ENCODE results near the gene SAMD5.

The SAMD5 gene

GRCh38 chr6:147570681-147571080, 62.2 kb downstream of the SAMD5 start:
- DNase-seq = no peak

DNA sequence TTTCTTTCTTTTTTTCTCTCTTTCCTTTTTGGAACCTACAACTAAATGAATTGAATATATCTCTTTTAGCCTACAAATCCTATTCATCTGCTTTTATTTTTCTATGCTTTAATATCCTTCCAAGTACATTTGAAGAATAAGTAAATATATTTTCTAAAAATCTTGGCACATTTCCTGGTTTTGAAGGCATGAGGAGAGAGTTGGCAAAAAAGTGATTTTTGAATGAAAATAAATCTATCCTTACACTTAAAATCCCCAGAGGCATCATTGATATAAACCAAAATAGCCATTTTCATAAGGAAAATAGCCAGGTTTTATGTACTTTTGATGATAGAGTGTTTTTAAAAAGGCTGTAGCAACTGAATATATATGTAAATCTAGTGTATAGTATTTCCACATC, 69.0 kb downstream of the SAMD5 start:
- no peak for DNase-seq

- DNase-seq = no peak
Observed at GRCh38 chr6:147578159-147578558, 69.7 kb downstream of the SAMD5 start.

- DNase-seq = no peak
Observed at GRCh38 chr6:147578883-147579282, 70.4 kb downstream of the SAMD5 start.

GRCh38 chr6:147579667-147580066, 71.2 kb downstream of the SAMD5 start:
- no peak for DNase-seq

DNA sequence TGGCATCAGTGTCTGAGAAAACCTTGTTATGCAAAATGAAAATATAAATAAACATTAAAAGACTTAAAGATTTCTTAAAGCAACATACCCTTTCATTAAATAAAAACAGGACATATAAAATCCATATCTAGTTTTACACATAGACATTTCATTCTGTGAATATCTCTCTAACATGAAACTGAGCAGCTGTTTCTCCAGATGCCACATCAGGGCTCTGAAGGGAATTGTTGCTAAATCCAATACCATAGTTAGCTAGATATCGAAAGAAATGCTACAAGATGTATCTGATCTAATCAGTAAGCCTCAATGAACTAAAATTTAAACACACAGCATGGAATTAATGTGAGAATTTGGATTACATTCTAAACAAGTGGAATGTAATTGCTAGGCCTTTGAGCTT, 74.5 kb downstream of the SAMD5 start:
- DNase-seq = no peak

- DNase-seq = no peak
Observed at GRCh38 chr6:147585256-147585655, 76.8 kb downstream of the SAMD5 start.

GRCh38 chr6:147586044-147586443, 77.6 kb downstream of the SAMD5 start:
- DNase-seq = no peak

DNA sequence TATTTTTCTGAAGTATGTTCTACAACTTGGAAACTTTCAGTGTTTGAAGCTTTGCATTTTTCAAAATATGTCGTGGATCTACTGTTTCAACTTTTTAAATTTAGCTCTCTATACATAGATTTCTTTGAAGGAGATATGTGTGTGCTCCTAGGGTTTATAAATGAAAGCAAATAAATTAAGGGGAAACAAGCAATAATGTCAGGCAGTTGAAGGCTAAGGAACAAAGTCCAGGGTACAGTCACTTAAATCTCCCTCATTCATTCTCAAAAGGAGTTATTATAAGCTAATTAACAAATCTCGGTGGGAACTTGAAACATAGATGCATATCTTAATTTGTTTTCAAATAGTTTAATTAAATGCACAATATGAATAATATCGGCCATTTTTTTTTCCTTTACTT, 79.4 kb downstream of the SAMD5 start:
- no peak for DNase-seq

DNA sequence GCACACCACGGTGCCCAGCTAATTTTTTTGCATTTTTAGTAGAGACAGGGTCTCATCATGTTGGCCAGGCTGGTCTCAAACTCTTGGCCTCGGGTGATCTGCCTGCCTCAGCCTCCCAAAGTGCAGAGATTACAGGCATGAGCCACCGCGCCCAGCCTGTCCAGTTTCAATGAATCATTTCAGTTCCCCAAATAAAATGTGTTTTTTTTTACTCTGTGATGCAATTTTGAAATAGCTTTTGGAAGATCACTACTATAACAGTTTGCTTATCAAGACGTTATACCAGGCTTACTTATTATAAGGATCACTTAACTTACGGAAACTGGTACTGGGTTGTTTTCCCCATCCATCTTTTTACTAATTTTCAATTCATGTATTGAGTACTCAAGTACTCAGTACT, 80.0 kb downstream of the SAMD5 start:
- no peak for DNase-seq

GRCh38 chr6:147589739-147590250, 81.3 kb downstream of the SAMD5 start:
- no peak for DNase-seq

GRCh38 chr6:147595961-147596360, 87.5 kb downstream of the SAMD5 start:
- no peak for DNase-seq

DNA sequence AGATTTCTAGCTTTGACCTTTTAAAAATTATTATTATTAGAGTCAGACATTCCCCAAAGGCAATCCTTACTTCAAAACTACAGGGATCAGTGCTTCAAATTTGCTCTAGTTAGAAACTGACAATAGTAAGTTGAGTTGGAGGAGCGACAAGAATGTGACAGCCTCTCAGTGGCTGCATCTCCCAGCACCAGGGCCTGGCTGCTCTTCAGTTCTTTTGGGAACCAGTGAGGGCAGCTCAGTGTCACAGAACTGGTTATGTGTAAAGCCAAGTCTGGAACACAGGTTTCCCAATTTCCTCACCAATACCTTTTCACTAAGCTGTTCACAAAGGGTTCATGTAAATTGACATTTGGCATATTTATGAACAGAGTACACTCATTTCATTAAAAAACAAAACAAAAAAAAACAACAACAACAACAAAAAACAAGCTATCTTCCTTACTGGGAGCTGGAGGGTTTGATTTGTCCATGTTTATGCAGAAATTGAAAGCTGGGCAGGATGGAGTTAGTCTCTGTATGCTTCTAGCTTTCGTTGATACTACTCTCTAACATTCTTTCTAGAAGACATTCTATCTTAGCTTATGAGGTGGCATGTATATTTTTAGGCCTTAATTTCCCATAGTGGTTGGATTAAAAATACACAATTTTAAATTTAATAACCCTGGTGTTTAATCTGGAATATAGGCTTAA, 95.0 kb downstream of the SAMD5 start:
- no peak for DNase-seq

- DNase-seq = peak; percentile 1
Observed at GRCh38 chr6:147604373-147604772, 95.9 kb downstream of the SAMD5 start.

- no peak for DNase-seq
Observed at GRCh38 chr6:147611992-147612391, 103.5 kb downstream of the SAMD5 start.

DNA sequence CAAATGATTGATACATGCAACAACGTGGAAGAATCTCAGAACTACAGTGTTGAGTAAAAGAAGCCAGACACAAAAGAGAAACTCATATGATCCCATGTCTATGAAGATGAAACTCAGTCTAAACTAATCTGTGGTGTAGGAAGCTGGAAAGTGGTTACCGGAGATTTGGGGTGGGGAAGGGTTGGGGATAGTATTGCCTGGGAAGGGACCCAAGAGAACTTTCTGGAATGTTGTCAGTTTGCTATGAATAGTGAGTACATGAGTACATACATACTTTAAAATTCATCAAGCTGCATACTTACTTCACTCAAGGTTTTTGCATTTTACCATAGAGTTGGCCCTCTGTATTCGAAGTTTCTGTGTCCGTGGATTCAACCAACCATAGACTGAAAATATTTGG, 106.0 kb downstream of the SAMD5 start:
- no peak for DNase-seq

DNA sequence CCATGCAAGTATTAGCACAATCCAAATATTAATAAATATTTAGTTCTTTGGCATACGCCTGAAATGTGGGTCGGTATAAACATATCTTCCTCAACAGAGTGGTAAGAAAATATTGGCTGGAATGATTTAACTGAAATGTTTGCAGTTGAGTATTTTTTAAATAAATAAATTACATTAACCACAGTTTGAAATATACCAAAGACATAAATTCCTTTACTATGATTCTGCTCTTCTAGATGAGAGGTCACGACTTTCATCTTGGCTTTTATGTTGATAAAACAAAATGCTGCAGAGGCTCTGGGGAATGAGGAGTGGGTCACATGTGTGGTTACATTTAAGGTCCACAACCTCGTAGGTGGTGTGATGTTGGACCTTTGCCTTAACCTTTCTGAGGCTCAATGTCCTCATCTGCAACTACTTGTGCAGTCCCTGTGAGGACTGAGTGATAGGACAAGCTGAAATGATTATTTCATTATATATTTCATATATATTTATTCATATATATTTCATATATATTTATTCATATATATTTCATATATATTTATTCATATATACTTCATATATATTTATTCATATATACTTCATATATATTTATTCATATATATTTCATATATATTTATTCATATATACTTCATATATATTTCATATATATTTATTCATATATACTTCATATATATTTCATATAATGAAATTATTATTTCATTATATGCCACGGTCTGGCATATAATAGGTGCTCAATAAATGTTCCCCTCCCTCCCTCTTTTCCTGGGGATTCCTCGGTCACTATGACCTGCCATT, 107.4 kb downstream of the SAMD5 start:
- DNase-seq = no peak

GRCh38 chr6:147617366-147617765, 108.9 kb downstream of the SAMD5 start:
- no peak for DNase-seq

DNA sequence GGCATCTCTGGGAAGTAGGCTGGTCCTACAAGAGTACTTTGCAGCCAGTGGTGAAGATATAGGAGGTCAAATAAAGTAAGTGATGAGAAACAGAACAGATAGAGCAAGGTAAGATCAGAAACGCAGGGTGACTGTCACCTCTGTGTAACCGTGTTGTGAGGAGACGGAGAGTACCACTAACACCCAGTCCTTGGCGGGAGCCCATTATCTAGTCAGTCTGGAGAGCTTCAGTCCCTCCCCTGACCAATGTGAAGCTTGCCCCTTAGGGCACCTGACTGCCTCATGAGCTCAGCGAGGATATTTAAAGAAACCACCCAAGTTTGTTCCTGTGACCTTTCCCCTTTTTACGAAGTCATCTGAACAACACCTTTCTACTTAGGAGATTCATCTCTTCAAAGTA, 110.0 kb downstream of the SAMD5 start:
- no peak for DNase-seq

GRCh38 chr6:147618927-147619326, 110.4 kb downstream of the SAMD5 start:
- no peak for DNase-seq

Data from NCI-H2227 treated with DMSO at 0.1 percent for 48 hours (cell line).